K562 (cell line): ENCODE measurements around the gene AHSG. TPM values are rescaled to one million over a fixed set of nuclear protein-coding genes. Genes with fewer than 3 reads are reported as not detected.

Experiments
- FIP1L1 ChIP-seq: fragments of 200-400 bp; formaldehyde crosslinking; IDR thresholded peaks from 2 replicates; pipeline ENCODE4 v1.6.1; 2018; ENCODE audit warnings: mild to moderate bottlenecking, low read depth, low read length; ENCODE audit not compliant: poor library complexity, severe bottlenecking
- LEF1 ChIP-seq: fragments of 450-650 bp; IDR thresholded peaks from 2 replicates; pipeline ENCODE4 v1.6.1; 2016; ENCODE audit warnings: mild to moderate bottlenecking
- MYC ChIP-seq, 2 experiments: fragments of 250-450 bp in 1 of 2; sonication (Bioruptor Pico) in 1 of 2; IDR thresholded peaks; 2 replicates each; pipeline versions ENCODE4 v1.5.1 to v1.6.1; 2012 to 2021; ENCODE audit warnings: low read depth in 2 of 2, borderline replicate concordance in 1 of 2, improper control_type of control experiment in 1 of 2, low read length in 1 of 2, mild to moderate bottlenecking in 1 of 2, moderate library complexity in 1 of 2
- POLR2AphosphoS2 ChIP-seq: IDR thresholded peaks from 2 replicates; pipeline ENCODE4 v1.6.1; 2012; ENCODE audit warnings: low read length, improper control_type of control experiment
- REST ChIP-seq, 2 experiments: fragments of 450-650 bp; formaldehyde crosslinking in 1 of 2; IDR thresholded peaks; 2 replicates each; pipeline versions ENCODE4 v1.4.0 to v1.6.1; 2014 to 2020; ENCODE audit warnings: mild to moderate bottlenecking in 2 of 2, borderline replicate concordance in 1 of 2, low read depth in 1 of 2
- RNF2 ChIP-seq: sonication (generic); IDR thresholded peaks from 2 replicates; pipeline ENCODE4 v1.6.1; 2016
- RREB1 ChIP-seq: fragments of 250-450 bp; sonication (Bioruptor Pico); IDR thresholded peaks from 2 replicates; pipeline ENCODE4 v1.4.0; 2020
- ZNF551 ChIP-seq: fragments of 250-450 bp; sonication (Bioruptor Pico); IDR thresholded peaks from 2 replicates; pipeline ENCODE4 v1.5.0; 2021; ENCODE audit warnings: mild to moderate bottlenecking, moderate library complexity
- polyA plus RNA-seq, 8 experiments: library from polyadenylated mRNA; depleted of rRNA in 4 of 8; stranded (reverse) in 5 of 8; unstranded in 3 of 8; fragments of >200 nt; fragmentation: Nextera tagmentation in 2 of 8; fragmentation: Illumina TruSeq in 1 of 8; extraction: Ambion mirVana in 2 of 8; extraction: Trizol in 1 of 8; gene quantifications; 2 replicates each; pipeline versions ENCODE4 v1.2.1 to v1.2.3, GENCODE V29; 2011 to 2014; ENCODE audit warnings: inconsistent platforms in 1 of 8, missing spikeins in 1 of 8
- total RNA-seq, 7 experiments: library from RNA; depleted of rRNA in 6 of 7; stranded (reverse); fragments of >200 nt in 6 of 7; fragmentation: Illumina TruSeq in 2 of 7; extraction: Trizol in 2 of 7; gene quantifications; 2 replicates each; pipeline versions ENCODE4 v1.2.1 to v1.2.3, GENCODE V29; 2011 to 2021; ENCODE audit warnings: low replicate concordance in 1 of 7
- TF ChIP-seq, protein P1 (sequence below): fragments of 450-650 bp; IDR thresholded peaks from 2 replicates; pipeline ENCODE4 v1.6.1; 2016; ENCODE audit warnings: antibody characterized with exemption

Gene AHSG
- total and polyA plus RNA-seq, 9 of the 15 experiments (the other 6 are each of a cell fraction or from before 2014, with no cell fraction given) = 0.69 TPM; not detected in 8

DNA sequence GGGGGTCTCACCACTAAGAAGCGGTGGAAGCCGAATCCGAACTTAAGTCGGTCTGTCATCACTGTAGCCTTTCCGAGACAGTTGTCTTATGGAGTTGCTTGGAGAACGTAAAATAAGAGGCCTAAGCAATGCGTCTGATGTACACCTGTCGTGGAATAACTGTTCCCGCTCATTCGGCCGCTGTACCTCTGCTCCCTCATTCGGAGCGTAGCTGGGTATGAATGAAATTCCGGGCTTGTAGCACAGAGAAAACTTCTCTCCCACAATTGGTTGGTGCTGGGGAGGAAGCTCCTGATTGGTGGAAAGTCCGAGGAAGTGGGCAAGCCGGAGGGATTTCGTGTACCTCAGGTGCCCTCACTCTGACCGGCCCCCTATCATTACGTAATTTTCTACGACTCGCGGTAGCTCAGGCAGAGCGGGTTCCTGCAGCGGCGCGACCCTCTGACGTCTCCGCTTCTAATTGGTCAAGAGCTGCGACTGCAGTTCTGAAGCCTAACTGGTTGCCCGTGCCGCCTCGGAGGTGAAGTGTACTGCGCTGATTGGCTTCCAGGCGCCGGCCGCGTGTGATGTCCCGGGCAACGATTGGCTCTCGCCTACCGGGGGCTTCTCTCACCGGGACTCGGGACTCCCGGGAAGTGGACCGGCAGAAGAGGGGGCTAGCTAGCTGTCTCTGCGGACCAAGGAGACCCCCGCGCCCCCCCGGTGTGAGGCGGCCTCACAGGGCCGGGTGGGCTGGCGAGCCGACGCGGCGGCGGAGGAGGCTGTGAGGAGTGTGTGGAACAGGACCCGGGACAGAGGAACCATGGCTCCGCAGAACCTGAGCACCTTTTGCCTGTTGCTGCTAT lies 42.5 kb upstream of the AHSG start, which contains the start of gene DNAJB11 (continued):
- TF ChIP-seq ZNF551 (no peak), RNF2 (no peak), LEF1 (0 out of 2 replicates have a peak, but pooled peaks have one; percentile 30), RREB1 (0 out of 2 replicates have a peak, but pooled peaks have one; percentile 48), REST (IDR thresholded peaks at IDR 0.05; ENCODE audit: borderline replicate concordance) (peak; percentile 50; the same call in 1 of the 2 replicates), REST (CRISPR knock-in tag; IDR thresholded peaks at IDR 0.05; ENCODE audit: low read depth) (no peak), POLR2AphosphoS2 (no peak), FIP1L1 (no peak), MYC (IDR thresholded peaks at IDR 0.05; ENCODE audit: low read depth, low read length) (peak; percentile 46), MYC (CRISPR knock-in tag; IDR thresholded peaks at IDR 0.05; ENCODE audit: borderline replicate concordance, low read depth) (no peak)
- TF ChIP-seq, protein P1, sequence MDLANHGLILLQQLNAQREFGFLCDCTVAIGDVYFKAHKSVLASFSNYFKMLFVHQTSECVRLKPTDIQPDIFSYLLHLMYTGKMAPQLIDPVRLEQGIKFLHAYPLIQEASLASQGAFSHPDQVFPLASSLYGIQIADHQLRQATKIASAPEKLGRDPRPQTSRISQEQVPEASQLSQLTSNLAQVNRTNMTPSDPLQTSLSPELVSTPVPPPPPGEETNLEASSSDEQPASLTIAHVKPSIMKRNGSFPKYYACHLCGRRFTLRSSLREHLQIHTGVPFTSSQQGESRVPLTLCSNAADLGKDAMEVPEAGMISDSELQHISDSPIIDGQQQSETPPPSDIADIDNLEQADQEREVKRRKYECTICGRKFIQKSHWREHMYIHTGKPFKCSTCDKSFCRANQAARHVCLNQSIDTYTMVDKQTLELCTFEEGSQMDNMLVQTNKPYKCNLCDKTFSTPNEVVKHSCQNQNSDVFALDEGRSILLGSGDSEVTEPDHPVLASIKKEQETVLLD = no peak
